IPS-18c (cell line): ENCODE results near the gene KRTAP2-2.
"Not testable (repeated sequence)": the region's sequence is repeated elsewhere in the genome, so short reads cannot be mapped to it uniquely, and the experiment has no call there.

Experiments
- H3K4me3 ChIP-seq: 2 replicates; pipeline ENCODE4 v1.7.0; 2013; ENCODE audit warnings: low read depth, mild to moderate bottlenecking, low read length, moderate library complexity; ENCODE audit not compliant: insufficient read depth
- H3K9me3 ChIP-seq: one replicate; pipeline ENCODE4 v1.6.1; 2013; ENCODE audit warnings: mild to moderate bottlenecking, low read length, moderate library complexity; ENCODE audit not compliant: control insufficient read depth, insufficient read depth

KRTAP2-2 gene

GRCh38 chr17:41067281-41067680 is 12.3 kb upstream of the KRTAP2-2 start:
- H3K4me3 ChIP-seq, result no peak overlapping the region

DNA sequence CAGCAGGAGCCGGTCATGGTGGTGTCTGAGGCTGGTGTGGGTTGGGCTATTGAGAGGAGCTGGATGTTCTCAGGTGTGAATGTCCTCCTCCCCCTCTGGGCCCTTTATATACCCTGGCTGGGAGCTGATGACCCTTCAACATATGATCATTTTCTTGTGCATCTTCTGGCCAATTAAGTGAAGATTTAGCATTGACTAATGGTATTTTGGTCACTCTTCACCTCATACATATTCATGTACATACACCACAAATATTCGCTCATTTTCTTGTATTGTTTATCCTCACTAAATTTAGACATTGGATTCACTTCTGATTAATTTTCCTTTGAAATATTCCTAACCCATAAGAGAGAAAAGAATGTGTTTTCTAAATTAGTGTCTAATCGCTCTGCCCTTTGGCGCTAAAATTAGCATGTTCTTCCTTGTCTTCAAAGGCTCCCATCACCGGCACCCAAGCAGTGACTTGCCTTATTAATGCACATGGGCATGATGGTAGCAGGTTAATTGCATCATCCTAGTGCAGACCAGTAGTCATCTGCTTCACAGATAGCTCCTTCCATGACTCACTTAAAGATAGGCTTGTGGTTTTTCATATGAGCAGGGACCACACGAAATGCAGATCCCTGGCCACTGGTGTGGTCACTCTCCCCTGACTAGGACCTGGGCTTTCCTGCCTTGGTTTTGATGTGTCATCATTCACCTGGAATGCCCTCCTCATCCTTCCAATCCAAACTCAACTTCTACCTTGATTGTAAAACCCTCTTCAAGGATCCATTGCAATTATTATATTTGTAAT is 11.0 kb upstream of the KRTAP2-2 start, which contains the start of gene KRTAP2-4:
Gene KRTAP2-4, minus strand, starts transcription at position 51 of the 796 bp plus-strand sequence. Its CDS starts 34 bp downstream, at position 17.
- Histone ChIP-seq H3K4me3 (no peak within 1 kb of the TSS), H3K9me3 (no peaks in the 10 kb centered on the region)

More at GRCh38 chr17:41067281-41067680, 12.3 kb upstream of the KRTAP2-2 start:
- no peaks in the 10 kb centered on the region for H3K9me3 ChIP-seq

GRCh38 chr17:41065016-41065689 is 10.1 kb upstream of the KRTAP2-2 start:
- H3K4me3 ChIP-seq, H3K9me3 ChIP-seq: not testable (repeated sequence)

- no peaks in the 10 kb centered on the region for H3K9me3 ChIP-seq
Measured at GRCh38 chr17:41064301-41064700, 9.3 kb upstream of the KRTAP2-2 start.

GRCh38 chr17:41063449-41063848 is 8.4 kb upstream of the KRTAP2-2 start:
- Histone ChIP-seq H3K4me3 (no peak overlapping the region), H3K9me3 (no peaks in the 10 kb centered on the region)

More at GRCh38 chr17:41064301-41064700, 9.3 kb upstream of the KRTAP2-2 start:
- no peak overlapping the region for H3K4me3 ChIP-seq

GRCh38 chr17:41061964-41062363 is 6.9 kb upstream of the KRTAP2-2 start:
- no peaks in the 10 kb centered on the region for H3K9me3 ChIP-seq

DNA sequence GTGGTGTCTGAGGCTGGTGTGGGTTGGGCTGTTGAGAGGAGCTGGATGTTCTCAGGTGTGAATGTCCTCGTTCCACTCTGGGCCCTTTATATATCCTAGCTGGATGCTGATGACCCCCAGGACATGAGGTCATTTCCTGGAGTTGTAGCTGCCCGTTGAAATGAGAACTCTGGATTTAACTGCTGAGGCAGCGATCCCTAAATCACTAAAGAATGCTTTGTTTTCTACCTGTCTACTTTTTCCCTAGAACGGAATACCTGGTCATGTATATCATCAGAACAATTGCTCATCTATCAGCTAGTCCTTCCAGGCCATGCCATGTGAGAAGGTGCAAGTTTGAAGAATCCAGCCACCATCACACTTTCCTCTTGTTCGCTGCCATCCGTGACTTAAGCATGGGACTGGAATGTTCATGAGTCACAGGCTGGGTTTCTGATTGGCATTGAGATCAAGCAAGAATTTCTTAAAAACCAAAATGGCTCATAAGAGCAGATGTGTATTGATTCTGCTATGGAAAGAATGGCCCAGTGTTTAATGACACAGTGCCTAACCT is 5.1 kb upstream of the KRTAP2-2 start, which contains the start of gene KRTAP2-3:
Gene KRTAP2-3, minus strand, starts transcription at position 63 of the 553 bp plus-strand sequence. CDS start 64 bp downstream, outside the sequence.
- no peak within 1 kb of the TSS for H3K4me3 ChIP-seq

More at GRCh38 chr17:41061964-41062363, 6.9 kb upstream of the KRTAP2-2 start:
- H3K4me3 ChIP-seq, result no peak overlapping the region

DNA sequence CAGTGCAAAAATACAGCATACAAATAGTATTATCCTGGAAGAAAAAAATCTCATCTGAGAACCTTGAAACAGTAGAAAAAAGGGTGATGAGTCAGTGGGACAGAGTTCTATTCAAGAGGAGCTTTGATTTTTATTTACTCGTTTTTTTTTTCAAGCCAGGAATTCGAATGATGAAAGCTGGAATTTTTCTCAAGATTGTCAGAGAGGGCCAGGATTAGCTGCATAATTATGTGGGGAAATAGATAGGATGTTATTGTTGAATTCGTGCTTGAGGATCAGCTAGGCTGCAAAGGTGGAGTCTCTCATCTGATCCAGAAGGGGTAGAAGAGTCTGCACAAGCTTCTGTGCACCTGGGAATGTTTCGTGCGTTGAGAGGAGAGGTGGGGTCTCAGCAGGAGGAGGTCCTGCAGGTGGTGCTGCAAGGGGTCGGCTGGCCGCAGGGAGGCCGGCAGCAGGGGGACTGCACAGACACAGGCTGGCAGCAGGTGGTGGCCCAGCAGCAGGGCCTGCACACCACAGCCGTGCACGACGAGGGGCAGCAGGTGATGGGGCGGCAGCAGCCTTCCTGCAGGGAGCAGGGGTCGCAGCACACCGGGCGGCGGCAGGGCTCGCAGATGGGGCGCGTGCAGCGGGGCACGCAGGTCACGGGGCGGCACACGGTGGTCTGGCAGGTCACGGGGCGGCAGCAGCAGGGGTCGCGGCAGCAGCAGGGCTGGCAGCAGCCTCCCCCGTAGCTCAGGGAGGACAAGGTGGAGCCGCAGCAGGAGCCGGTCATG is 4.4 kb upstream of the KRTAP2-2 start:
- H3K9me3 ChIP-seq, H3K4me3 ChIP-seq: not testable (repeated sequence)

More for the DNA sequence above, 5.1 kb upstream of the KRTAP2-2 start, which contains the start of gene KRTAP2-3:
- H3K9me3 ChIP-seq, result no peaks in the 10 kb centered on the region

GRCh38 chr17:41058741-41059140 is 3.7 kb upstream of the KRTAP2-2 start:
- H3K9me3 ChIP-seq, result no peaks in the 10 kb centered on the region

DNA sequence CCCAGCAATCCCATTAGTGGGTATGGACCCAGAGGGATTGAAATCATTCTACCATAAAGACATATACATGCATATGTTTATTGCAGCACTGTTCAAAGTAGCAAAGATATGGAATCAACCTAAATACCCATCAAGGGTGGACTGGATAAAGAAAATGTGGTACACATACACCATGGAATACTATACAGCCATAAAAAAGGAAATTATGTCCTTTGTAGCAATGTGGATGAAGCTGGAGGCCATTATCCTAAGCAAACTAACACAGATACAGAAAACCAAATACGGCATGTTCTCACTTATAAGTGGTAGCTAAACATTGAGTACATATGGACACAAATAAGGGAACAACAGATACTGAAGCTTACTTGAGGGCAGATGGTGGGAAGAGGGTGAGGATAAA is 2.5 kb upstream of the KRTAP2-2 start:
- no peak overlapping the region for H3K4me3 ChIP-seq
- H3K9me3 ChIP-seq, result no peaks in the 10 kb centered on the region

More at GRCh38 chr17:41058741-41059140, 3.7 kb upstream of the KRTAP2-2 start:
- no peak overlapping the region for H3K4me3 ChIP-seq

- not testable (repeated sequence) for H3K9me3 ChIP-seq, H3K4me3 ChIP-seq
Measured at GRCh38 chr17:41054556-41054955, 474 bp downstream of the KRTAP2-2 start.

DNA sequence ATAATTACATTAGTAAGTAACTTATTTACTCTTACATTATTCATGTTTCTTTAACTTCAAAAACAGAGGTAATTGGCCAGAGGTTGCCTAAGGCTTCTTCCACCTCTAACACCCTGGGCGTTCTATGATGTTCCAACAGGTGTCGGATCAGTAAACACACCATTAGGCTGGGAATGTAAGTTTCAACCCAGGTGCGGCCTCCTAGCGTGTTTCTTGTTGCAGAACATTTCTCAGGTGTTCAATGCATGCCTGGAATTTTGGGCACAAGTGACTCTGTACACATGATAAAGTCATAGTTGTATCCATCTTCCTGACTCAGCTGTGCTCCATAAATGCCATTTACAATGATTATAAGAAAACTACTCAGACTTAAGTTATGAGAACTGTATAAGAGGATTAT is 1.0 kb downstream of the KRTAP2-2 start:
- Histone ChIP-seq H3K4me3 (no peak overlapping the region), H3K9me3 (no peaks in the 10 kb centered on the region)

GRCh38 chr17:41052566-41052965 is 2.5 kb downstream of the KRTAP2-2 start:
- no peaks in the 10 kb centered on the region for H3K9me3 ChIP-seq
- no peak overlapping the region for H3K4me3 ChIP-seq

- Histone ChIP-seq H3K4me3 (no peak overlapping the region), H3K9me3 (no peaks in the 10 kb centered on the region)
Measured at GRCh38 chr17:41049110-41049509, 5.9 kb downstream of the KRTAP2-2 start.

DNA sequence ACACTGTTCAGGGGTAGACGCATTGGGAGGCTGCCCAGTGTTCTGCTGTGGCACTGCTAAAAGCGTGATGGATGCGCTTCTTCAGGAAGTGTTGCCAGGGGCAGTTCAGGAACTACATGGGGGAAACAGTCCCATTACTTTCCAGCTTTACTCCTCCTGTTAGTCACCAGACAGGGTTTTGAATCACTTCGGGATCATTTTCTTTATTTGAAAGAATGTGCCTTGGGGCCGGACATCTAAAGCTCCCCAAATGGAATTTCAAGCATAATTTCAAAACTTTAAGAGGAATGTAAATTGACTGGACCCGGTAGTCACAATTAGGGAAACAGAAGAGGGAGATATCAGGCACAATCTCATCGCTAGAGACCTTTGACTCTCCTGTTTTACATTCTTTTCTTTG is 6.6 kb downstream of the KRTAP2-2 start:
- Histone ChIP-seq H3K9me3 (no peaks in the 10 kb centered on the region), H3K4me3 (no peak overlapping the region)

DNA sequence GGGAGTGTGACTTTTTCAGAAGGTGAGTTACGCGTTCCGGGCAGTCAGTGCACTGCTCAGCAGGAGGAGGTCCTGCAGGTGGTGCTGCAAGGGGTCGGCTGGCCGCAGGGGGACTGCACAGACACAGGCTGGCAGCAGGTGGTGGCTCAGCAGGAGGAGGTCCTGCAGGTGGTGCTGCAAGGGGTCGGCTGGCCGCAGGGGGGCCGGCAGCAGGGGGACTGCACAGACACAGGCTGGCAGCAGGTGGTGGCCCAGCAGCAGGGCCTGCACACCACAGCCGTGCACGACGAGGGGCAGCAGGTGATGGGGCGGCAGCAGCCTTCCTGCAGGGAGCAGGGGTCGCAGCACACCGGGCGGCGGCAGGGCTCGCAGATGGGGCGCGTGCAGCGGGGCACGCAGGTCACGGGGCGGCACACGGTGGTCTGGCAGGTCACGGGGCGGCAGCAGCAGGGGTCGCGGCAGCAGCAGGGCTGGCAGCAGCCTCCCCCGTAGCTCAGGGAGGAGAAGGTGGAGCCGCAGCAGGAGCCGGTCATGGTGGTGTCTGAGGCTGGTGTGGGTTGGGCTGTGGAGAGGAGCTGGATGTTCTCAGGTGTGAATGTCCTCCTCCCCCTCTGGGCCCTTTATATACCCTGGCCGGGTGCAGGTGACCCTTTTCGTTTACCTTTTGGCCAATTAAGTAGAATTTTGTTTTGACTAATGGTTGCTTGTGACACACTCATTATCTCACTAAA is 8.1 kb downstream of the KRTAP2-2 start, which contains the start of gene KRTAP2-1:
Gene KRTAP2-1, minus strand, starts transcription at position 582 of the 731 bp plus-strand sequence. Its CDS starts 49 bp downstream, at position 533.
- not testable (repeated sequence) for H3K4me3 ChIP-seq, H3K9me3 ChIP-seq
